Caco-2 (cell line): ENCODE results near the gene NAP1L4. TPM values are rescaled to one million over a fixed set of nuclear protein-coding genes. Genes with fewer than 3 reads are reported as not detected.

ENCODE experiments used
- BruUV-seq: library from RNA; stranded (reverse); fragments of 400-500 nt; replicated peaks from 2 replicates; lab custom pipeline; 2021; lab: Mats Ljungman, UMichigan
- CTCF ChIA-PET: fragments of 300-600 bp; sonication (Branson Sonifier 250); formaldehyde crosslinking; loops from one replicate; lab custom pipeline; 2022; ENCODE audit warnings: antibody characterized with exemption; lab: Charles Lee
- POLR2A ChIA-PET: fragments of 300-600 bp; sonication (Branson Sonifier 250); formaldehyde crosslinking; loops from one replicate; lab custom pipeline; 2022; ENCODE audit warnings: antibody characterized with exemption; lab: Charles Lee
- DNase-seq, 2 experiments: peaks; one replicate each; pipeline versions ENCODE4 v3.0.0 to v3.0.0-alpha.2; 2020 to 2022
- H3K27me3 ChIP-seq: replicated peaks from 2 replicates; pipeline ENCODE4 v1.6.0; 2011; ENCODE audit warnings: low read length; ENCODE audit not compliant: control insufficient read depth, insufficient read depth
- H3K36me3 ChIP-seq: 2 replicates; pipeline ENCODE4 v1.5.1; 2011; ENCODE audit warnings: low read length; ENCODE audit not compliant: control insufficient read depth, insufficient read depth
- H3K4me1 ChIP-seq: fragments of 250-450 bp; sonication (Bioruptor Pico); 2 replicates; pipeline ENCODE4 v1.5.1; 2020; ENCODE audit warnings: mild to moderate bottlenecking
- H3K4me3 ChIP-seq: 2 replicates; pipeline ENCODE4 v1.5.1; 2011; ENCODE audit warnings: low read depth, mild to moderate bottlenecking, control low read depth, low read length
- H3K9me3 ChIP-seq: fragments of 250-450 bp; sonication (Bioruptor Pico); 2 replicates; pipeline ENCODE4 v1.5.1; 2020; ENCODE audit warnings: mild to moderate bottlenecking, moderate library complexity
- H3K27ac Mint-ChIP-seq: one replicate; pipeline ENCODE4 v1.8.0; 2022; ENCODE audit warnings: mixed read lengths; ENCODE audit not compliant: unreplicated experiment
- H3K27me3 Mint-ChIP-seq: one replicate; pipeline ENCODE4 v1.8.0; 2022; ENCODE audit warnings: mixed read lengths; ENCODE audit not compliant: insufficient read depth, unreplicated experiment
- H3K36me3 Mint-ChIP-seq: one replicate; pipeline ENCODE4 v1.8.0; 2022; ENCODE audit warnings: mild to moderate bottlenecking, mixed read lengths; ENCODE audit not compliant: insufficient read depth, unreplicated experiment
- H3K4me1 Mint-ChIP-seq: one replicate; pipeline ENCODE4 v1.8.0; 2022; ENCODE audit warnings: low read depth, mixed read lengths; ENCODE audit not compliant: unreplicated experiment
- H3K4me3 Mint-ChIP-seq: one replicate; pipeline ENCODE4 v1.8.0; 2022; ENCODE audit warnings: mild to moderate bottlenecking, moderate library complexity, mixed read lengths; ENCODE audit not compliant: unreplicated experiment
- H3K9me3 Mint-ChIP-seq: one replicate; pipeline ENCODE4 v1.8.0; 2022; ENCODE audit warnings: mixed read lengths; ENCODE audit not compliant: unreplicated experiment
- intact Hi-C: fragments of 100-400 bp; cut with micrococcal nuclease; formaldehyde crosslinking; loops from one replicate; pipeline ENCODE4 v1.10.0; 2022; ENCODE audit not compliant: unreplicated experiment
- total RNA-seq: library from RNA; stranded (reverse); gene quantifications from 2 replicates; pipeline ENCODE4 v1.2.3, GENCODE V29; 2022
- TF ChIP-seq, protein P1 (sequence below), 2 experiments: fragments of 200-600 bp in 1 of 2; IDR thresholded peaks; 1 replicate in 1 of 2; 2 replicates in 1 of 2; pipeline versions ENCODE4 v1.5.1 to v1.8.0; 2011 to 2022; ENCODE audit warnings: antibody characterized with exemption in 1 of 2, control low read depth in 1 of 2, inconsistent platforms in 1 of 2, low read depth in 1 of 2, low read length in 1 of 2, mild to moderate bottlenecking in 1 of 2, moderate library complexity in 1 of 2; ENCODE audit not compliant: insufficient read depth in 1 of 2, severe bottlenecking in 1 of 2, unreplicated experiment in 1 of 2

The NAP1L4 gene
- total RNA-seq, 1 experiment from 2014 or later: 215 TPM

DNA sequence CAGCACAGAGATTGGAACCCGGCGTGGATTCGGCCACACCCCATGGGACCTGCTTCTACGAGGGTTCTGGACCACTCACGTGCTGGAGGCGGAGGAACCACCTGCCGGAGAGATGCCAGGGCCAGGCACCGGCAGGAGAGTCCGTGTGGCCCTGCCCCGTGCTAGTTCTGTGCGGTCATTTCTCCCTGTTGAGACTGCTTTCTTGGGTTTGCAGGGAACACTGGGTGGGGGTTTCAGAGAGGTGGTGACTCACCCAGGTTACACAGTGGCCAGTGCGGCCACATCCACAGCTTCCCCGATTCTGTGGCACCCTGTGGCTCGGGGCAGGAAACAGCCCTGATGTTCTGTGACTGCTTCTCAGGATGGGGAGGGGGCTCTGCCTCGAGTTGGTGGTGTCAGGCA is 59.3 kb downstream of the NAP1L4 start:
- peaks cover 34% of the 10 kb centered on the region for H3K36me3 Mint-ChIP-seq
- ChIA-PET POLR2A (no interaction called here), CTCF (no interaction called here)
- TF ChIP-seq, protein P1, sequence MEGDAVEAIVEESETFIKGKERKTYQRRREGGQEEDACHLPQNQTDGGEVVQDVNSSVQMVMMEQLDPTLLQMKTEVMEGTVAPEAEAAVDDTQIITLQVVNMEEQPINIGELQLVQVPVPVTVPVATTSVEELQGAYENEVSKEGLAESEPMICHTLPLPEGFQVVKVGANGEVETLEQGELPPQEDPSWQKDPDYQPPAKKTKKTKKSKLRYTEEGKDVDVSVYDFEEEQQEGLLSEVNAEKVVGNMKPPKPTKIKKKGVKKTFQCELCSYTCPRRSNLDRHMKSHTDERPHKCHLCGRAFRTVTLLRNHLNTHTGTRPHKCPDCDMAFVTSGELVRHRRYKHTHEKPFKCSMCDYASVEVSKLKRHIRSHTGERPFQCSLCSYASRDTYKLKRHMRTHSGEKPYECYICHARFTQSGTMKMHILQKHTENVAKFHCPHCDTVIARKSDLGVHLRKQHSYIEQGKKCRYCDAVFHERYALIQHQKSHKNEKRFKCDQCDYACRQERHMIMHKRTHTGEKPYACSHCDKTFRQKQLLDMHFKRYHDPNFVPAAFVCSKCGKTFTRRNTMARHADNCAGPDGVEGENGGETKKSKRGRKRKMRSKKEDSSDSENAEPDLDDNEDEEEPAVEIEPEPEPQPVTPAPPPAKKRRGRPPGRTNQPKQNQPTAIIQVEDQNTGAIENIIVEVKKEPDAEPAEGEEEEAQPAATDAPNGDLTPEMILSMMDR (IDR thresholded peaks at IDR 0.05; ENCODE audit: insufficient read depth in 1 of 2, low read depth in 1 of 2, low read length in 1 of 2, severe bottlenecking in 1 of 2, unreplicated experiment in 1 of 2): no peak
- H3K27me3 ChIP-seq: no peaks in the 10 kb centered on the region
- no peak overlapping the region for H3K4me3 ChIP-seq
- H3K4me1 Mint-ChIP-seq: no peaks in the 10 kb centered on the region
- H3K9me3 ChIP-seq: no peaks in the 10 kb centered on the region
- BruUV-seq: no TSS peak
- H3K9me3 Mint-ChIP-seq: peaks cover 10% of the 10 kb centered on the region
- no peak overlapping the region for H3K27ac Mint-ChIP-seq
- no peak overlapping the region for H3K4me3 Mint-ChIP-seq
- peak in 1 of 2 experiments; percentile 36 for DNase-seq
- no peaks in the 10 kb centered on the region for H3K36me3 ChIP-seq
- intact Hi-C loops: loop anchor here (5.0 kb wide), 1 partner anchor 159 kb away; no protein-coding TSS in a partner anchor
- no peaks in the 10 kb centered on the region for H3K27me3 Mint-ChIP-seq
- H3K4me1 ChIP-seq: peaks cover 16% of the 10 kb centered on the region

DNA sequence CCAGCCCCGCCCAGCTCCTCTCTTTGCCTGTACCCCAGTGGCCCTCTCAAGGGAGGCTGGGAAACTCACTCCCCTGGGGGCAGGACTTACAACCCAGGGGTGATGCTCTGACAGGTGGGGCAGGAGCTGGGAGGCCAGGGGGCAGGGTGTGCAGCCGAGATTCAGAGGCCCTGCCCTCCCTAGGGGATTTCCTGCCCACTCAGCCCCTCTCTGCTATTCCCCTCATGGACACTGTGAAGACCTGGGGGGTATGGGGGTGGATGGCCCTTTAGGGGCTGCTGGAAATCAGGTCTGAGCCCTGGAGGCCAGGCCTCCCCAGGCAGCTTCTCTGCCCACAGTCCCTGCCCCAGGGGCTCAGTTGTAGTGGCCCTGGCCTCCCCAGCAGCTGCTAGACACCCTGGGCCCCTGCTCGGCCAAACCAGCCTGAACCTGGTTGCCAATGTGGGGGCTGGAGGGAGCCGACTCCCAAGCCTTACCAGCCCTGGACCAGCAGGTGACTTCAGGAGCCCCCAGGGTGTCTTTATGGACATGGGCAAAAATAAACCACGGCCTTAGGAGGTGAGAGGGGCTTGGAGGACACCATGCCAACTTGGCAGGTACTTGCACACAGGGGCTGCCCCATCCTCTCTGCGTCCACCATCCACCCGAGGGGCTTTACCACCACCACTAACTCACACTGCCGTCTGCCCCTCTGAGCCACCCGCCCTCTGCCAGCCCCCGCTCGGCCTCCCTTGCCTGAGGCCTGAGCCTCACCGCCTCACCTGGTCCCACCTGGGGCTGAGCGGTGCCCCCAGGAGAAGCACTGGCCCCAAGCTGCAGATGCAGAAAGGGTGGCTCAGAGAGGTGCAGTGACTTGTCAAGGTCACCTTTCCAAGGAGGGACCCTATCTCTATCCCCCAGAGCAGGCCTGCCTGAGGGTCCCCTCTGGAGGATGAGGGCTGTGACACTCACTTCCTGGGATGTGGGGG is 60.1 kb downstream of the NAP1L4 start:
- no TSS peak for BruUV-seq
- no peaks in the 10 kb centered on the region for H3K36me3 ChIP-seq
- H3K4me1 ChIP-seq: peaks cover 19% of the 10 kb centered on the region
- Mint-ChIP-seq H3K27ac (no peak overlapping the region), H3K27me3 (no peaks in the 10 kb centered on the region), H3K36me3 (peaks cover 31% of the 10 kb centered on the region), H3K4me3 (no peak overlapping the region), H3K9me3 (peaks cover 2% of the 10 kb centered on the region), H3K4me1 (no peaks in the 10 kb centered on the region)
- TF ChIP-seq, protein P1 (IDR thresholded peaks at IDR 0.05; ENCODE audit: insufficient read depth in 1 of 2, low read depth in 1 of 2, low read length in 1 of 2, severe bottlenecking in 1 of 2, unreplicated experiment in 1 of 2): no peak
- POLR2A ChIA-PET: interaction anchor here (0.6 kb wide), 1 partner anchor 16 kb away, joined by 3 read pairs; no protein-coding TSS in a partner anchor
- H3K9me3 ChIP-seq: no peaks in the 10 kb centered on the region
- 0 out of 2 replicates have a peak, but pooled peaks cover 2% of the 10 kb centered on the region for H3K27me3 ChIP-seq
- intact Hi-C loops: loop anchor here (2.0 to 5.0 kb wide), 2 partner anchors 39 to 160 kb away; no protein-coding TSS in a partner anchor
- DNase-seq: peak in 1 of 2 experiments; percentile 39
- no peak overlapping the region for H3K4me3 ChIP-seq
- CTCF ChIA-PET: no interaction called here

DNA sequence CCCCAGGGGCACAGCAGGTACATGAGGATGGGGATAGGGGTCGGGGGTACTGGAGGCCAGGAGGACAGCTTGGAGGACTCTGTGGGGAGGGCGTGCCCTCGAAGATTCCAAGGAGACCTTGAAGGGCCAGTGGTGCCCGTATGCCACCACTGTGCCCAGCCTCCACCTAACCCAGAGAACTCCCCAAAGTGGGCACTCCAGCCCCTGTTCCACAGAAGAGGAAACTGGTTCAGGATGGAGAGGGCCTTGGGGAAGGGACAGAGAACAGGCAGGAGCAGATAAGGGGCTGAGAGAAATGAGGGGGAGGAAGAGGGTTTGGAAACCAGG is 60.7 kb downstream of the NAP1L4 start:
- Histone ChIP-seq H3K9me3 (no peaks in the 10 kb centered on the region), H3K4me3 (no peak overlapping the region), H3K4me1 (peaks cover 19% of the 10 kb centered on the region), H3K27me3 (0 out of 2 replicates have a peak, but pooled peaks cover 2% of the 10 kb centered on the region), H3K36me3 (no peaks in the 10 kb centered on the region)
- peaks cover 31% of the 10 kb centered on the region for H3K36me3 Mint-ChIP-seq
- ChIA-PET POLR2A (no interaction called here), CTCF (no interaction called here)
- intact Hi-C loops: loop anchor here (2.0 to 5.0 kb wide), 2 partner anchors 39 to 161 kb away; no protein-coding TSS in a partner anchor
- H3K27me3 Mint-ChIP-seq: no peaks in the 10 kb centered on the region
- H3K9me3 Mint-ChIP-seq: no peaks in the 10 kb centered on the region
- H3K4me3 Mint-ChIP-seq: no peak overlapping the region
- H3K27ac Mint-ChIP-seq: no peak overlapping the region
- no peak for DNase-seq
- TF ChIP-seq, protein P1 (IDR thresholded peaks at IDR 0.05; ENCODE audit: insufficient read depth in 1 of 2, low read depth in 1 of 2, low read length in 1 of 2, severe bottlenecking in 1 of 2, unreplicated experiment in 1 of 2): no peak
- no TSS peak for BruUV-seq
- H3K4me1 Mint-ChIP-seq: no peaks in the 10 kb centered on the region
